HepG2 (cell line): ENCODE results near the gene VIT. TPM values are rescaled to one million over a fixed set of nuclear protein-coding genes. Genes with fewer than 3 reads are reported as not detected.

Experiments used
- ATAC-seq: fragments of 200-7000 bp; cut with Tn5 transposase; 3 replicates; pipeline ENCODE4 v1.9.1; 2020; ENCODE audit warnings: mild to moderate bottlenecking, moderate library complexity
- BruUV-seq: library from RNA; stranded (reverse); fragments of 400-500 nt; replicated peaks from 2 replicates; lab custom pipeline; 2021; lab: Mats Ljungman, UMichigan
- CTCF ChIA-PET: fragments of 300-600 bp; formaldehyde crosslinking; extraction: SDS; loops from one replicate; lab custom pipeline; 2021; ENCODE audit warnings: low total read pairs, inconsistent platforms, low intra/inter-chr PET ratio; lab: Yijun Ruan, JAX
- POLR2A ChIA-PET: fragments of 350-600 bp; sonication (Branson Sonifier 250); formaldehyde crosslinking; loops from one replicate; lab custom pipeline; 2020; ENCODE audit warnings: antibody characterized with exemption, inconsistent platforms; lab: Yijun Ruan, JAX
- DNase-seq: peaks from one replicate; pipeline ENCODE4 v3.0.0-alpha.2; 2015; ENCODE audit warnings: low spot score
- FAIRE-seq: peaks from 3 replicates; lab custom pipeline; 2011; peaks lifted over from hg19 to GRCh38; lab: Jason Lieb, UNC
- H2AFZ ChIP-seq: one replicate; pipeline ENCODE4 v1.6.1; 2011; ENCODE audit warnings: low read length, inconsistent platforms
- H3K27ac ChIP-seq: fragments of 300-600 bp; 3 replicates; pipeline ENCODE4 v1.8.0; 2011; ENCODE audit warnings: mixed run types, mild to moderate bottlenecking, mixed read lengths, low read length, inconsistent platforms; ENCODE audit not compliant: insufficient read depth; ENCODE audit errors: extremely low read length
- H3K27me3 ChIP-seq, 2 experiments: fragments of 200-600 bp in 1 of 2; 2 replicates in 1 of 2; 3 replicates in 1 of 2; pipeline versions ENCODE4 v1.6.0 to v1.8.0; 2011; ENCODE audit warnings: low read length in 2 of 2, mild to moderate bottlenecking in 2 of 2, moderate library complexity in 2 of 2, inconsistent platforms in 1 of 2; ENCODE audit not compliant: insufficient read depth in 2 of 2, control insufficient read depth in 1 of 2
- H3K36me3 ChIP-seq, 2 experiments: fragments of 200-600 bp in 1 of 2; replicated peaks in 1 of 2; 2 replicates in 1 of 2; 3 replicates in 1 of 2; pipeline versions ENCODE4 v1.5.1 to v1.8.0; 2011; ENCODE audit warnings: low read length in 2 of 2, inconsistent platforms in 1 of 2; ENCODE audit not compliant: insufficient read depth in 2 of 2, control insufficient read depth in 1 of 2
- H3K4me1 ChIP-seq: 2 replicates; pipeline ENCODE4 v1.5.1; 2012; ENCODE audit warnings: low read length, inconsistent platforms; ENCODE audit not compliant: insufficient read depth
- H3K4me2 ChIP-seq: 2 replicates; pipeline ENCODE4 v1.6.0; 2011; ENCODE audit warnings: low read depth, low read length, inconsistent platforms
- H3K4me3 ChIP-seq, 3 experiments: fragments of 200-600 bp in 1 of 3; sonication (generic), shearing (Covaris generic) in 1 of 3; replicated peaks in 1 of 3; 2 replicates each; pipeline ENCODE4 v1.5.1; 2011 to 2016; ENCODE audit warnings: low read length in 3 of 3, inconsistent platforms in 2 of 3, low read depth in 2 of 3, mild to moderate bottlenecking in 2 of 3, control low read depth in 1 of 3, mixed read lengths in 1 of 3; ENCODE audit not compliant: insufficient read depth in 1 of 3
- H3K79me2 ChIP-seq: one replicate; pipeline ENCODE4 v1.6.1; 2011; ENCODE audit warnings: low read length, inconsistent platforms; ENCODE audit not compliant: insufficient read depth
- H3K9ac ChIP-seq: 2 replicates; pipeline ENCODE4 v1.6.0; 2011; ENCODE audit warnings: mild to moderate bottlenecking, low read depth, low read length, inconsistent platforms; ENCODE audit not compliant: insufficient read depth
- H3K9me3 ChIP-seq: 2 replicates; pipeline ENCODE4 v1.5.1; 2012; ENCODE audit warnings: mild to moderate bottlenecking, low read length
- H4K20me1 ChIP-seq: 2 replicates; pipeline ENCODE4 v1.6.0; 2011; ENCODE audit warnings: inconsistent platforms, mild to moderate bottlenecking, low read length, moderate library complexity; ENCODE audit not compliant: insufficient read depth
- ATAD3A ChIP-seq: sonication (generic); formaldehyde crosslinking; IDR thresholded peaks from 2 replicates; pipeline ENCODE4 v1.4.0; 2020; ENCODE audit warnings: missing genetic modification reagents
- ATF1 ChIP-seq: IDR thresholded peaks from 2 replicates; pipeline ENCODE4 v1.6.1; 2016; ENCODE audit warnings: mild to moderate bottlenecking, control low read depth
- ATM ChIP-seq: fragments of 450-650 bp; IDR thresholded peaks from 2 replicates; pipeline ENCODE4 v1.7.1; 2017; ENCODE audit warnings: mild to moderate bottlenecking, borderline replicate concordance
- BHLHE40 ChIP-seq: IDR thresholded peaks from 2 replicates; pipeline ENCODE4 v1.6.1; 2011; ENCODE audit warnings: low read length, improper control_type of control experiment
- FOXJ3 ChIP-seq: sonication (generic); formaldehyde crosslinking; IDR thresholded peaks from 2 replicates; pipeline ENCODE4 v1.4.0; 2020; ENCODE audit warnings: missing genetic modification reagents, mild to moderate bottlenecking, borderline replicate concordance
- KDM2A ChIP-seq: sonication (generic); formaldehyde crosslinking; IDR thresholded peaks from 2 replicates; pipeline ENCODE4 v1.4.0; 2020; ENCODE audit warnings: low read depth, missing genetic modification reagents, borderline replicate concordance
- MAZ ChIP-seq, 2 experiments: sonication (generic) in 1 of 2; formaldehyde crosslinking in 1 of 2; IDR thresholded peaks; 2 replicates each; pipeline versions ENCODE4 v1.5.0 to v1.6.1; 2012 to 2020; ENCODE audit warnings: low read depth in 2 of 2, mild to moderate bottlenecking in 2 of 2, borderline replicate concordance in 1 of 2, improper control_type of control experiment in 1 of 2, low read length in 1 of 2, missing genetic modification reagents in 1 of 2, moderate library complexity in 1 of 2
- MLX ChIP-seq: IDR thresholded peaks from 2 replicates; pipeline ENCODE4 v1.6.1; 2016
- REXO4 ChIP-seq: sonication (generic); formaldehyde crosslinking; IDR thresholded peaks from 2 replicates; pipeline ENCODE4 v1.8.0; 2022; ENCODE audit warnings: missing genetic modification reagents, mild to moderate bottlenecking, borderline replicate concordance
- RFXANK ChIP-seq: IDR thresholded peaks from 2 replicates; pipeline ENCODE4 v1.6.1; 2016
- SMARCE1 ChIP-seq: fragments of 450-650 bp; IDR thresholded peaks from 2 replicates; pipeline ENCODE4 v1.6.1; 2017; ENCODE audit warnings: borderline replicate concordance
- TRIM22 ChIP-seq: fragments of 450-650 bp; IDR thresholded peaks from 2 replicates; pipeline ENCODE4 v1.6.1; 2017
- ZGPAT ChIP-seq: IDR thresholded peaks from 2 replicates; pipeline ENCODE4 v1.6.1; 2016; ENCODE audit warnings: mild to moderate bottlenecking
- ZNF274 ChIP-seq: sonication (generic); formaldehyde crosslinking; IDR thresholded peaks from 2 replicates; pipeline ENCODE4 v1.5.1; 2020; ENCODE audit warnings: mild to moderate bottlenecking, missing genetic modification reagents
- ZNF331 ChIP-seq: sonication (generic); formaldehyde crosslinking; IDR thresholded peaks from 2 replicates; pipeline ENCODE4 v1.4.0; 2020; ENCODE audit warnings: missing genetic modification reagents
- ZNF33A ChIP-seq: sonication (generic); formaldehyde crosslinking; IDR thresholded peaks from 2 replicates; pipeline ENCODE4 v1.5.1; 2020; ENCODE audit warnings: missing genetic modification reagents, mild to moderate bottlenecking, moderate library complexity, borderline replicate concordance
- ZNF704 ChIP-seq: sonication (generic); formaldehyde crosslinking; IDR thresholded peaks from 2 replicates; pipeline ENCODE4 v1.8.1; 2023; ENCODE audit warnings: mild to moderate bottlenecking, inconsistent platforms, moderate library complexity, missing genetic modification reagents, borderline replicate concordance
- WGBS: methylation state at CpG from one replicate; pipeline ENCODE4 v1.1.6; 2017; ENCODE audit warnings: low lambda C conversion rate; 5-methylcytosine and 5-hydroxymethylcytosine counted together
- in situ Hi-C: cut with HindIII; loops from 2 replicates; pipeline ENCODE4 v1.10.0; 2017; ENCODE audit warnings: low pct_unique_long_range_greater_than_20kb; ENCODE audit not compliant: extremely low pct_ligation_motif_present
- intact Hi-C: fragments of 100-400 bp; cut with micrococcal nuclease; formaldehyde crosslinking; loops from one replicate; pipeline ENCODE4 v1.10.0; 2022; ENCODE audit not compliant: unreplicated experiment
- polyA plus RNA-seq, 8 experiments: library from polyadenylated mRNA; depleted of rRNA in 3 of 8; stranded (reverse) in 7 of 8; unstranded in 1 of 8; fragments of >200 nt; fragmentation: Illumina TruSeq in 4 of 8; extraction: Trizol in 4 of 8; gene quantifications; 2 replicates each; pipeline versions ENCODE4 v1.2.1 to v1.2.3, GENCODE V29; 2011 to 2016; ENCODE audit warnings: low read depth in 4 of 8, missing spikeins in 1 of 8, mixed read lengths in 1 of 8; ENCODE audit not compliant: insufficient read depth in 1 of 8
- total RNA-seq, 5 experiments: library from RNA; depleted of rRNA; stranded (reverse); fragments of >200 nt; fragmentation: Illumina TruSeq; extraction: Trizol; gene quantifications; 2 replicates each; pipeline ENCODE4 v1.2.3, GENCODE V29; 2016; ENCODE audit warnings: low read depth in 1 of 5
- TF ChIP-seq, protein P1 (sequence below): sonication (generic); IDR thresholded peaks from 2 replicates; pipeline ENCODE4 v1.6.1; 2016; ENCODE audit warnings: low read depth, borderline replicate concordance

Gene VIT
- total and polyA plus RNA-seq, 2 of the 13 experiments (the other 11 are each of a cell fraction or from before 2014, with no cell fraction given), result not detected

DNA sequence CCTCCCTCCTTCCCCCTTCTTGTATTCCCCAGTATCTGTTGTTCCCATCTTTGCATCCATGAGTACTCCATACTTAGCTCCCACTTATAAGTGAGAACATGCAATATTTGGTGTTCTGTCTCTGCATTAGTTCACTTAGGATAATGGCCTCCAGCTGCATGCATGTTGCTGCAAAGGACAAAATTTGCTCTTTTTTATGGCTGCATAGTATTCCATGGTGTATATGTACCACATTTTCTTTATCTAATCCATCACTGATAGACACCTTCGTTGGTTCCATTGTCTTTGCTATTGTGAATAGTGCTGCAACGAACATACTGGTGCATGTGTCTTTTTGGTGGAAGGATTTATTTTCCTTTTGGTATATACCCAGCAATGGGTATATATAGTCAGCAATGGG is 47.4 kb downstream of the VIT start:
- no peak for FAIRE-seq
- CTCF ChIA-PET, result no interaction called here

More for the DNA sequence above, 47.4 kb downstream of the VIT start:
- intact Hi-C loops (no loop called here), in situ Hi-C loops (no loop called here)
- Histone ChIP-seq H4K20me1 (no peaks in the 10 kb centered on the region), H3K4me1 (no peaks in the 10 kb centered on the region), H3K27ac (no peak overlapping the region), H3K79me2 (no peaks in the 10 kb centered on the region), H3K9me3 (no peaks in the 10 kb centered on the region), H3K27me3 (peaks cover 0 to 32% of the 10 kb centered on the region in 2 experiments; a peak in 2 of 5 replicates), H3K4me3 (no peak overlapping the region), H3K36me3 (no peaks in the 10 kb centered on the region), H3K4me2 (no peak overlapping the region), H2AFZ (no peak overlapping the region), H3K9ac (no peak overlapping the region)
- no peak for DNase-seq
- 0% methylated on average over 2 of the region's 2 CpGs for WGBS
- BruUV-seq, result no TSS peak
- TF ChIP-seq BHLHE40 (no peak), KDM2A (CRISPR knock-in tag) (no peak), ATAD3A (CRISPR knock-in tag) (no peak), SMARCE1 (no peak), ZNF704 (CRISPR knock-in tag) (no peak), RFXANK (CRISPR knock-in tag) (no peak), TRIM22 (no peak), MAZ (IDR thresholded peaks at IDR 0.05; ENCODE audit: borderline replicate concordance, low read depth, low read length) (no peak), MAZ (CRISPR knock-in tag; IDR thresholded peaks at IDR 0.05; ENCODE audit: low read depth) (no peak), ATF1 (CRISPR knock-in tag) (no peak), ZNF274 (CRISPR knock-in tag) (no peak), MLX (CRISPR knock-in tag) (no peak), ZNF33A (CRISPR knock-in tag) (no peak), ZGPAT (CRISPR knock-in tag) (no peak), ATM (no peak), REXO4 (CRISPR knock-in tag) (no peak), ZNF331 (no peak), FOXJ3 (CRISPR knock-in tag) (no peak)
- TF ChIP-seq, protein P1, sequence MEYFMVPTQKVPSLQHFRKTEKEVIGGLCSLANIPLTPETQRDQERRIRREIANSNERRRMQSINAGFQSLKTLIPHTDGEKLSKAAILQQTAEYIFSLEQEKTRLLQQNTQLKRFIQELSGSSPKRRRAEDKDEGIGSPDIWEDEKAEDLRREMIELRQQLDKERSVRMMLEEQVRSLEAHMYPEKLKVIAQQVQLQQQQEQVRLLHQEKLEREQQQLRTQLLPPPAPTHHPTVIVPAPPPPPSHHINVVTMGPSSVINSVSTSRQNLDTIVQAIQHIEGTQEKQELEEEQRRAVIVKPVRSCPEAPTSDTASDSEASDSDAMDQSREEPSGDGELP, result no peak
- no peak for ATAC-seq
- POLR2A ChIA-PET, result no interaction called here
